Ovary (tissue), 3 donors: ENCODE results near the gene KRT4.

Experiments
- EP300 ChIP-seq: sonication (generic); formaldehyde crosslinking; IDR thresholded peaks from one replicate; pipeline ENCODE4 v1.6.1; 2017; ENCODE audit warnings: antibody characterized with exemption
- POLR2A ChIP-seq: fragments of 450-650 bp; IDR thresholded peaks from one replicate; pipeline ENCODE4 v1.6.1; 2017; ENCODE audit warnings: antibody characterized with exemption, mild to moderate bottlenecking, moderate library complexity
- TF ChIP-seq, protein P1 (sequence below), 3 donors: fragments of 450-650 bp in 2 of 3; fragments of 200-600 bp in 1 of 3; IDR thresholded peaks; one replicate each; pipeline versions ENCODE4 v1.5.1 to v1.8.0; 2016 to 2022; ENCODE audit warnings: antibody characterized with exemption in 3 of 3, mild to moderate bottlenecking in 1 of 3
- donor health status: DM: no; HTN: no; CAD: no.

DNA sequence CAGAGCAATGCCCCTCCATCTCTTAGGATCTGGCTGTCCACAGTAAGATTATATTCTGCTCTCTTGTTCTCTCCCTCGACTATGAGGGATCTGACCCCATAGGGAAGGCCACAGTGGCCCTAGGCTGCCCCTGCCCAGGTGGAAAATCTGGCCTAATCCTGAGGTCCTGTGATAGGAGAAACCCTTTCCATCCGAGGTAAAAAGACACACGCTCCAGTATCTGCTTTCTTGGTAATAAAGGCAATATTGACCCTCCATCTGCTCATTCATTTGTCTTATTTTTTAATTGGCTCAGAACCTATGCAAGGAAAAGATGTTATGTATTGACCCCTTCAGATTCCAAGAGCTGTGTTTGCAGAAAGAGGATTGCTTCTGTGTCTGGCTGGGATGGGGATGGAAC lies 46.5 kb downstream of the KRT4 start:
- TF ChIP-seq, protein P1, sequence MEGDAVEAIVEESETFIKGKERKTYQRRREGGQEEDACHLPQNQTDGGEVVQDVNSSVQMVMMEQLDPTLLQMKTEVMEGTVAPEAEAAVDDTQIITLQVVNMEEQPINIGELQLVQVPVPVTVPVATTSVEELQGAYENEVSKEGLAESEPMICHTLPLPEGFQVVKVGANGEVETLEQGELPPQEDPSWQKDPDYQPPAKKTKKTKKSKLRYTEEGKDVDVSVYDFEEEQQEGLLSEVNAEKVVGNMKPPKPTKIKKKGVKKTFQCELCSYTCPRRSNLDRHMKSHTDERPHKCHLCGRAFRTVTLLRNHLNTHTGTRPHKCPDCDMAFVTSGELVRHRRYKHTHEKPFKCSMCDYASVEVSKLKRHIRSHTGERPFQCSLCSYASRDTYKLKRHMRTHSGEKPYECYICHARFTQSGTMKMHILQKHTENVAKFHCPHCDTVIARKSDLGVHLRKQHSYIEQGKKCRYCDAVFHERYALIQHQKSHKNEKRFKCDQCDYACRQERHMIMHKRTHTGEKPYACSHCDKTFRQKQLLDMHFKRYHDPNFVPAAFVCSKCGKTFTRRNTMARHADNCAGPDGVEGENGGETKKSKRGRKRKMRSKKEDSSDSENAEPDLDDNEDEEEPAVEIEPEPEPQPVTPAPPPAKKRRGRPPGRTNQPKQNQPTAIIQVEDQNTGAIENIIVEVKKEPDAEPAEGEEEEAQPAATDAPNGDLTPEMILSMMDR (IDR thresholded peaks at IDR 0.05), result no peak
- TF ChIP-seq POLR2A (no peak), EP300 (no peak)
